Measurements from ENCODE around the gene PCNX3. TPM values are rescaled to one million over a fixed set of nuclear protein-coding genes. Genes with fewer than 3 reads are reported as not detected.

Gene PCNX3
- total and polyA plus RNA-seq, 4 donors = 13.9 to 53.8 (median 20.4) TPM

DNA sequence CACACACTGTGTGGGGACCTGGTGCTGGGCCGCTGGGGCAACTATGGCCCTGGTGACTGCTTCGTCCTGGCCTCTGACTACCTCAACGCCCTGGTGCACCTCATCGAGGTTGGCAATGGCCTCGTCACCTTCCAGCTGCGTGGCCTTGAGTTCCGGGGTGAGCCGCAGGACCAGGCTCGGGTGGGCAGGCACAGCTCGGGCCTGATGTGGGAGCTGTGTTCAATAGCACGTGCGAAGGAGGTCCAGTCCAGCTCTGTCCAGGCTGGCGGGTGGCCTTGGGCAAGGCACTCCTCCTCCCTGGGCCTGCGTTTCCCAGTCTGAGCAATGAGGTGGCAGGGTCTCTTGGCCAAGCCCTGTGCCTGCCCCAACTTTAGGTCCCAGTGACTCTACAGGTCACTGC is 14.0 kb downstream of the PCNX3 start:
- H3K4me1 ChIP-seq (ENCODE audit: control insufficient read depth in 5 of 5, insufficient read depth in 5 of 5, low read length in 5 of 5) = peaks cover 0 to 2% (median 0%) of the 10 kb centered on the region in 5 donors
- H3K9ac ChIP-seq (ENCODE audit: insufficient read depth in 1 of 2, low read length in 2 of 2) = no peak overlapping the region
- no peak overlapping the region for H3K4me3 ChIP-seq
- H3K36me3 ChIP-seq (ENCODE audit: control insufficient read depth in 4 of 4, insufficient read depth in 4 of 4, low read length in 4 of 4) = peaks cover 10 to 79% (median 28%) of the 10 kb centered on the region in 4 donors
- DNase-seq (no peak), ATAC-seq (ENCODE audit: insufficient read depth, low FRiP score) (no peak)
- WGBS, 2 donors = 97% methylated on average over 13 to 14 of the region's 14 CpGs
- no peak overlapping the region for H3K27ac ChIP-seq (ENCODE audit: low read depth in 1 of 2, low read length in 1 of 2)
- no peaks in the 10 kb centered on the region for H3K9me3 ChIP-seq (ENCODE audit: control insufficient read depth in 4 of 4, insufficient read depth in 3 of 4, low read length in 3 of 4)
- H3K27me3 ChIP-seq (ENCODE audit: control insufficient read depth in 3 of 3, insufficient read depth in 3 of 3, low read length in 2 of 3) = no peaks in the 10 kb centered on the region
- TF ChIP-seq, protein P1, sequence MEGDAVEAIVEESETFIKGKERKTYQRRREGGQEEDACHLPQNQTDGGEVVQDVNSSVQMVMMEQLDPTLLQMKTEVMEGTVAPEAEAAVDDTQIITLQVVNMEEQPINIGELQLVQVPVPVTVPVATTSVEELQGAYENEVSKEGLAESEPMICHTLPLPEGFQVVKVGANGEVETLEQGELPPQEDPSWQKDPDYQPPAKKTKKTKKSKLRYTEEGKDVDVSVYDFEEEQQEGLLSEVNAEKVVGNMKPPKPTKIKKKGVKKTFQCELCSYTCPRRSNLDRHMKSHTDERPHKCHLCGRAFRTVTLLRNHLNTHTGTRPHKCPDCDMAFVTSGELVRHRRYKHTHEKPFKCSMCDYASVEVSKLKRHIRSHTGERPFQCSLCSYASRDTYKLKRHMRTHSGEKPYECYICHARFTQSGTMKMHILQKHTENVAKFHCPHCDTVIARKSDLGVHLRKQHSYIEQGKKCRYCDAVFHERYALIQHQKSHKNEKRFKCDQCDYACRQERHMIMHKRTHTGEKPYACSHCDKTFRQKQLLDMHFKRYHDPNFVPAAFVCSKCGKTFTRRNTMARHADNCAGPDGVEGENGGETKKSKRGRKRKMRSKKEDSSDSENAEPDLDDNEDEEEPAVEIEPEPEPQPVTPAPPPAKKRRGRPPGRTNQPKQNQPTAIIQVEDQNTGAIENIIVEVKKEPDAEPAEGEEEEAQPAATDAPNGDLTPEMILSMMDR (IDR thresholded peaks at IDR 0.05; ENCODE audit: control extremely low read depth, extremely low read depth) = no peak

- H3K36me3 ChIP-seq (ENCODE audit: control insufficient read depth in 4 of 4, insufficient read depth in 4 of 4, low read length in 4 of 4) = peaks cover 10 to 79% (median 31%) of the 10 kb centered on the region in 4 donors
- H3K9ac ChIP-seq (ENCODE audit: insufficient read depth in 1 of 2, low read length in 2 of 2) = no peak overlapping the region
- H3K27ac ChIP-seq (ENCODE audit: low read depth in 1 of 2, low read length in 1 of 2) = no peak overlapping the region
- no peak overlapping the region for H3K4me3 ChIP-seq
- DNase-seq (no peak), ATAC-seq (ENCODE audit: insufficient read depth, low FRiP score) (no peak)
- no peaks in the 10 kb centered on the region for H3K27me3 ChIP-seq (ENCODE audit: control insufficient read depth in 3 of 3, insufficient read depth in 3 of 3, low read length in 2 of 3)
- peaks cover 0 to 2% (median 0%) of the 10 kb centered on the region in 5 donors for H3K4me1 ChIP-seq (ENCODE audit: control insufficient read depth in 5 of 5, insufficient read depth in 5 of 5, low read length in 5 of 5)
- TF ChIP-seq, protein P1 (IDR thresholded peaks at IDR 0.05; ENCODE audit: control extremely low read depth, extremely low read depth) = no peak
- no peaks in the 10 kb centered on the region for H3K9me3 ChIP-seq (ENCODE audit: control insufficient read depth in 4 of 4, insufficient read depth in 3 of 4, low read length in 3 of 4)
- 90 to 98% methylated on average over 11 of the region's 11 CpGs for WGBS, 2 donors
These were observed 14.6 kb downstream of the PCNX3 start for GRCh38 chr11:65630215-65630614.

- DNase-seq = no peak
- peaks cover 4 to 67% (median 25%) of the 10 kb centered on the region in 4 donors for H3K36me3 ChIP-seq (ENCODE audit: control insufficient read depth in 4 of 4, insufficient read depth in 4 of 4, low read length in 4 of 4)
These were observed 18.0 kb downstream of the PCNX3 start for GRCh38 chr11:65633390-65634108.

More at GRCh38 chr11:65633390-65634108, 18.0 kb downstream of the PCNX3 start:
- ATAC-seq (ENCODE audit: insufficient read depth, low FRiP score) = no peak
- H3K9me3 ChIP-seq (ENCODE audit: control insufficient read depth in 4 of 4, insufficient read depth in 3 of 4, low read length in 3 of 4) = no peaks in the 10 kb centered on the region
- 73 to 78% methylated on average over 20 of the region's 20 CpGs for WGBS, 2 donors
- H3K9ac ChIP-seq (ENCODE audit: insufficient read depth in 1 of 2, low read length in 2 of 2) = no peak overlapping the region
- H3K27ac ChIP-seq (ENCODE audit: low read depth in 1 of 2, low read length in 1 of 2) = no peak overlapping the region
- H3K4me3 ChIP-seq = no peak overlapping the region
- no peaks in the 10 kb centered on the region for H3K27me3 ChIP-seq (ENCODE audit: control insufficient read depth in 3 of 3, insufficient read depth in 3 of 3, low read length in 2 of 3)
- H3K4me1 ChIP-seq (ENCODE audit: control insufficient read depth in 5 of 5, insufficient read depth in 5 of 5, low read length in 5 of 5) = peaks cover 0 to 11% (median 0%) of the 10 kb centered on the region in 5 donors
- TF ChIP-seq, protein P1 (IDR thresholded peaks at IDR 0.05; ENCODE audit: control extremely low read depth, extremely low read depth) = no peak

Measured in lung (tissue), 12 donors.